ENCODE measurements around the gene PPP1R14D.

The PPP1R14D gene

DNA sequence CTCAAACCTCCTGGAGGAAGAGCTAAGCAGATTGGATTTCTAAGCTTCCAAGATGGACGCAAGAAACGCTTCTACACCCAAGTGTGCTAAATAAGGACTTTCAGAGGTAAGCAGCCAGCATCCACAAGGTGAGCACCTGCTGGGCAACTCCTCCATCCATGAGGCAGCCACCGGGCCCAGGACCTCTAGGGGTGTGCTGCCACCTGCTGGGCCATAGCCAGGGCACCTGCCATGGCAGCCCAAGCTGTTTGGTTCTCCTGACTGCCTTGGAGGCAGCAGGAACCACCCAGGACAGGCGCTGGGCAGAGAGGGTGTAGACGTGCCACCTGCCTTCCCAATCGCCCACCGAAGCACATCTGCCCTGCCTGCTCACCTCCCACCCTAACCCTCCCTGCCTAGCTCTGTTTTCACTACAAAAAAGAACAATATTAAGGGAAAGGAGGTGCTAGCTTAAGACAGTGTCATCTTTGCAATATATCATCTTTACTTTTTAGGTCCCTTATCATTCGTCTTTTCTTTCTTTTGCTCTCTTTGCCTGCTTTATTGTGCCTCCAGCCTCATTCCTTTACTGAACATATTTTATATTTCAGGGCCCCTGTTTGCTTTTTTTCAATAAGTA is 45.8 kb downstream of the PPP1R14D start:
- H3K27ac ChIP-seq (ENCODE audit: low read depth, low read length): peak overlapping the region; percentile 4; the same call in 1 of the 2 replicates
- no peaks in the 10 kb centered on the region for H4K20me1 ChIP-seq (ENCODE audit: low read depth, low read length)
- H3K36me3 ChIP-seq (ENCODE audit: low read length): no peaks in the 10 kb centered on the region
- H3K79me2 ChIP-seq (ENCODE audit: insufficient read depth, low read length): peaks cover 17% of the 10 kb centered on the region; the same call in 1 of the 2 replicates
- no peaks in the 10 kb centered on the region for H3K9me3 ChIP-seq (ENCODE audit: insufficient read depth, low read length)
- H3K9ac ChIP-seq (ENCODE audit: low read length): no peak overlapping the region
- no peaks in the 10 kb centered on the region for H3K27me3 ChIP-seq (ENCODE audit: low read length)
- no peak for TF ChIP-seq EZH2phosphoT487 (conservative IDR thresholded peaks at IDR 0.05; ENCODE audit: low read length)
- TF ChIP-seq, protein P1, sequence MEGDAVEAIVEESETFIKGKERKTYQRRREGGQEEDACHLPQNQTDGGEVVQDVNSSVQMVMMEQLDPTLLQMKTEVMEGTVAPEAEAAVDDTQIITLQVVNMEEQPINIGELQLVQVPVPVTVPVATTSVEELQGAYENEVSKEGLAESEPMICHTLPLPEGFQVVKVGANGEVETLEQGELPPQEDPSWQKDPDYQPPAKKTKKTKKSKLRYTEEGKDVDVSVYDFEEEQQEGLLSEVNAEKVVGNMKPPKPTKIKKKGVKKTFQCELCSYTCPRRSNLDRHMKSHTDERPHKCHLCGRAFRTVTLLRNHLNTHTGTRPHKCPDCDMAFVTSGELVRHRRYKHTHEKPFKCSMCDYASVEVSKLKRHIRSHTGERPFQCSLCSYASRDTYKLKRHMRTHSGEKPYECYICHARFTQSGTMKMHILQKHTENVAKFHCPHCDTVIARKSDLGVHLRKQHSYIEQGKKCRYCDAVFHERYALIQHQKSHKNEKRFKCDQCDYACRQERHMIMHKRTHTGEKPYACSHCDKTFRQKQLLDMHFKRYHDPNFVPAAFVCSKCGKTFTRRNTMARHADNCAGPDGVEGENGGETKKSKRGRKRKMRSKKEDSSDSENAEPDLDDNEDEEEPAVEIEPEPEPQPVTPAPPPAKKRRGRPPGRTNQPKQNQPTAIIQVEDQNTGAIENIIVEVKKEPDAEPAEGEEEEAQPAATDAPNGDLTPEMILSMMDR (IDR thresholded peaks at IDR 0.05; ENCODE audit: insufficient read depth, low read length, poor library complexity, severe bottlenecking): peak; percentile 78
- H3F3A ChIP-seq (ENCODE audit: insufficient read depth): peaks cover 3% of the 10 kb centered on the region; the same call in 1 of the 2 replicates
- H3K9me2 ChIP-seq (replicated peaks; ENCODE audit: insufficient read depth, low read length): no peaks in the 10 kb centered on the region
- H2AFZ ChIP-seq (ENCODE audit: low read depth, low read length, severe bottlenecking): no peak overlapping the region
- no peak overlapping the region for H3K4me2 ChIP-seq (ENCODE audit: low read depth, low read length, poor library complexity, severe bottlenecking)
- no peak overlapping the region for H3K4me3 ChIP-seq (ENCODE audit: insufficient read depth, low read length, poor library complexity, severe bottlenecking)

DNA sequence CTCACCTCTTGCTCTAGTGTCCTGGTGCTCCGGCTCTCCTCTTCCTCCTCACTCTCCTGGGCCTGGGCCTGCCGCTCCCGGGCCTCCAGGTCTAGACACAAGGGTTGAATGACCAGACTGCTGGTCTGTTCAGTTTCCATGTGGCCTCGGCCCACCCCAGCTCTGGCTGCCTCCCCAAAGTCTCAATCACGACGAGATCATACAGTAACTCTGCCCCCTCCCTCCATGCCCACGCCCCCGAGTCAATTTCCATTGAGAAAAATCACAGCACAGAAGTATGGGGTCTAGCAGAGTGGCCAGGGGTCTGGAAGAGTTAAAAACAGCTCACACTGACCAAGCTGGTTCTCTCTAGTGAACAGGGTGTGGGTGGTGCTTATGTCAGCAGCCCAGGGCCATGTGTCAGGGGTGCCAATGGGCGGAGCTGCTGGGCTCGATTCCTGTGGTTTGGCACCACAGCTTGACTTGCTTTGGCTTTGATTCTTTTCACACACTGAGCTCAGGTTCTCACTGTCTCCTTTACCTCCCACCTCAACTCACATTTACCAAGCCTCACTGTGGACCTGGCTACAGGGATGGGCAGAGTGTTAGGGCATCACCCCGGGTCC is 51.9 kb downstream of the PPP1R14D start:
- Histone ChIP-seq H3K27ac (ENCODE audit: low read depth, low read length) (no peak overlapping the region), H3K27me3 (ENCODE audit: low read length) (no peaks in the 10 kb centered on the region), H3K9me3 (ENCODE audit: insufficient read depth, low read length) (no peaks in the 10 kb centered on the region), H3K36me3 (ENCODE audit: low read length) (no peaks in the 10 kb centered on the region), H3K9ac (ENCODE audit: low read length) (no peak overlapping the region), H2AFZ (ENCODE audit: low read depth, low read length, severe bottlenecking) (no peak overlapping the region), H3K4me3 (ENCODE audit: insufficient read depth, low read length, poor library complexity, severe bottlenecking) (no peak overlapping the region), H3K79me2 (ENCODE audit: insufficient read depth, low read length) (peaks cover 4% of the 10 kb centered on the region; the same call in 1 of the 2 replicates), H3K4me2 (ENCODE audit: low read depth, low read length, poor library complexity, severe bottlenecking) (no peak overlapping the region), H3F3A (ENCODE audit: insufficient read depth) (no peaks in the 10 kb centered on the region), H3K9me2 (replicated peaks; ENCODE audit: insufficient read depth, low read length) (no peaks in the 10 kb centered on the region), H4K20me1 (ENCODE audit: low read depth, low read length) (no peaks in the 10 kb centered on the region)
- no peak for TF ChIP-seq EZH2phosphoT487 (conservative IDR thresholded peaks at IDR 0.05; ENCODE audit: low read length)
- TF ChIP-seq, protein P1 (IDR thresholded peaks at IDR 0.05; ENCODE audit: insufficient read depth, low read length, poor library complexity, severe bottlenecking): no peak

DNA sequence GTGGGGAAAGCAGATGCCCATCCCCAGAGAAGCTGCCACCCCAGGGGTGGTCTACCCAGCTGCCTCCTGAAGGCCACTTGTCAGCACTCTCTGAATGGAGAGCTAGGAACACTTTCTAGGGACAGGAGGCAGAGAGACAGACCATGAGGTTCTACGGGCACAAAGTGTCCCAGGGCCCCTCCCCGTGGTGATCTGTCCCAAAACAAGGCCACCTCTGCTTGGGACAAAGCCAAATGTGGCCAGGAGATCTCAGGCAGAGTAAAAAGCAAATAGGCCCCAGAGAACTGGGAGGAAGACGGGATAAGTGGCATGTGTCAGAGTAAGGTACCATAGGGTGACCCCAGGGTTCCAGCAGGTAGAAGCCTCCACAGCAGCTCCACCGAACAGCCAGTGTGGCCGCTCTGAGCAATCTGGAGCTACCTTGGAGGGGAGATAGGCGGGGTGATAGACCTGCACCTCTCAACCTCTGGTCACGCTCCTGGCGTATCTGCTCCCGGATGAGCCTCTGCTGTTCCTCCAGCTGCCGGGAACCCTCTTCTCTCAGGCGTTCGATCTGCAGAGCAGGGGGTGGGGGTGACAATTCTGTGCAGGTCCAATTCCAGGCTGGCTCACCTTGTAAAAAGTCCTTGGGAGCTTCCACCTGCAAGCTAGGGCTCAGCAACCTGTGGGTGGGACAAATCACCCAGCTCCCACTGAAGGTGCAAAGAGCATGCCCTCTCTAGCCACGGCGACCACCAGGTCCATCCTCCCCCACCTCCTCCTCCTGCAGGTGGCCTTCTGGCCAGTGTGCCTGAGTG is 52.6 kb downstream of the PPP1R14D start:
- H3K36me3 ChIP-seq (ENCODE audit: low read length): no peaks in the 10 kb centered on the region
- no peak overlapping the region for H3K4me2 ChIP-seq (ENCODE audit: low read depth, low read length, poor library complexity, severe bottlenecking)

More for the DNA sequence above, 52.6 kb downstream of the PPP1R14D start:
- no peak overlapping the region for H2AFZ ChIP-seq (ENCODE audit: low read depth, low read length, severe bottlenecking)
- no peaks in the 10 kb centered on the region for H3F3A ChIP-seq (ENCODE audit: insufficient read depth)
- no peak overlapping the region for H3K4me3 ChIP-seq (ENCODE audit: insufficient read depth, low read length, poor library complexity, severe bottlenecking)
- peaks cover 3% of the 10 kb centered on the region; the same call in 1 of the 2 replicates for H3K79me2 ChIP-seq (ENCODE audit: insufficient read depth, low read length)
- TF ChIP-seq, protein P1 (IDR thresholded peaks at IDR 0.05; ENCODE audit: insufficient read depth, low read length, poor library complexity, severe bottlenecking): no peak
- TF ChIP-seq EZH2phosphoT487 (conservative IDR thresholded peaks at IDR 0.05; ENCODE audit: low read length): no peak
- H3K27ac ChIP-seq (ENCODE audit: low read depth, low read length): no peak overlapping the region
- no peak overlapping the region for H3K9ac ChIP-seq (ENCODE audit: low read length)
- H4K20me1 ChIP-seq (ENCODE audit: low read depth, low read length): no peaks in the 10 kb centered on the region
- no peaks in the 10 kb centered on the region for H3K9me3 ChIP-seq (ENCODE audit: insufficient read depth, low read length)
- no peaks in the 10 kb centered on the region for H3K9me2 ChIP-seq (replicated peaks; ENCODE audit: insufficient read depth, low read length)
- no peaks in the 10 kb centered on the region for H3K27me3 ChIP-seq (ENCODE audit: low read length)

All from SU-DHL-6 (cell line).